Stimulated activated CD8-positive, alpha-beta memory T cell treated with anti-CD3 and anti-CD28 coated beads, Interleukin-4, amount 100 ng/mL, for 24 hours (primary cell): Measurements from ENCODE around the gene TMEM247.
"Not testable (repeated sequence)": the region's sequence is repeated elsewhere in the genome, so short reads cannot be mapped to it uniquely, and the experiment has no call there.

Source experiments
- DNase-seq: peaks from one replicate; pipeline ENCODE4 v3.0.0-alpha.2; 2020; ENCODE audit warnings: low read depth

Gene TMEM247

DNA sequence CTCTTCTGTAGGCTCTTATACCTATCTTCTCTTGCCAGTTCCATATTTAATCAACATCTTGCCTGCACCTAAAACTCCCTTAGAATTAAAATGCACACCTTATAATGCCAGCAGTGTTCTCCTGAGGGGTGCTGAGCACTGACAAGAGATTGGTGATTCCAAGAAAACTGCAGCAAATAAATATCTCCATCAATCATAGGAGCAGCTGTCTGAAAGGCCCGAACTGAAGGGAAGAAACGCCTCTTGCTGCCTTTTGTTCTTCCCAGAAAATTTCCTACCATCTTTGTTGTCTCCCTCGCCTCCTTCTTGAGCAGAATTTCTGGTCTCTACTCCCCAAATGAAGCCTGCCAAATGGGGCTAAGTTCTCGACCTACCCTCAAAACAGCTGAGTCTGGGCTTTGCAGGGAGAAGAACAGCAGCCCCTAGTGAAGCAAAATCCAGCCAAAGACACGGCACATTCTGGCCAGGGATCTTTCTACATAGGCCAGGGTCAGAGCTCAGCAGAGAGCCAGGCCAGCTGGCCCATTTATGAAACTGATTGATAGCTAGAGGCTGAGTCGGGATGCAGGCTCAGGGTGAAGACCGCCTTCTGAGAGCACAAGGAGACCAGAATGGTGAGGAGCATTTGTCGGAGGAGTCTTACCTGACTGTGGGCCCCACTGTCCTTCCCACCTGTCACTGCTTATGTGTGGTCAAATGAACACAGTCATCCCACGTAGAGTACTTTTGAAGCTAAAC, 20.4 kb upstream of the TMEM247 start:
- no peak for DNase-seq

DNA sequence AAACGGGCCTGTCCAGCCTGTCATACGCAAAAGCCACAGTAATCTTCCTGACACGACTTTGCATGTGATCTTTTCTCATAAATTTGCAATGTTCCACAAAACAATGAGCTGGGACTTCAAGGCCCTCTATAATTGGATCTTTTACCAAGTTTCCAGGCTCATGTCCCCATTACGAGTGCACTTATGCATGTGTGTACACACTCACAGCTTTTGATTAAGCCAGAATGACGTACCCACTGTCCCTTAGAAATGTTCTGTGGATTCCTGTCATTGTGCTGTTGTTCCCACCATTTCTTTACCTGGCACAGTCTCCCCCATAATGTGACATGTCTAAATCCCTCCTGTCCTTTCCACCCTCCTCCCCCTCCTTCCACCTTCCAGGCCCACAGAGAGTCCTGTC, 19.7 kb upstream of the TMEM247 start:
- no peak for DNase-seq

- no peak for DNase-seq
Observed at GRCh38 chr2:46460241-46460921, 19.0 kb upstream of the TMEM247 start.

DNA sequence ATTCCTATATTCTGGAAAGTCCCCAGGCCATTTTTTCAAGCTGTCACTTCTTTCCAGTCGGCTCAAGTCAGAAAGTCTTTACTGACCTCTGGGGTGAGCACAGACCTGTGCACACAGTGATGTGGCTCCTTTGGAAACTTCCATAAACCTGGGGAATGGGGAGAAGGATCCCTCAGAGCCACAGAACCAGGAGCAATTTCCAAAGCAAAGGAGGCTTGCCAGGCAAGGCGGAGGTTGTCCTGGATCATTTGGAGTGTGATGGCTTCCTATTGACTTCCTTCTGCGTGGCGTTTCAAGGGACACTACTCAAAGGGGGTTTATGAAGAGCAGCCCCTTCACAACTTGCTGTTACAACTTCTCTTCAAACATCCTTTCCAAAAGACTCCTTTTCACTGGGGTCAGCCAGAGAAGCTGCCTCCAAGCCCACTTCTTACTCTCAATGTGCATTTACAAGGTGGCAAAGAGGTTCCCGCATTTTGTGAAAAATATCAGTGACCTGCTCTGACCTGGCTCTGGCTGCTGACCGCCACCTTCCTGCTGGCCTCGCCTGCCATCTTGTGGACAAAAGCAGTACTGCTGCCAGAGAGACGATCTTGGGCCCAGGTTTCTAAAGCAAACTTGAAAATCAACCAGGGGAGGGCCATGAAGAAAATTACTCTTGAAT, 18.2 kb upstream of the TMEM247 start:
- DNase-seq, result peak; percentile 57

GRCh38 chr2:46461709-46462171, 17.6 kb upstream of the TMEM247 start:
- DNase-seq, result no peak

DNA sequence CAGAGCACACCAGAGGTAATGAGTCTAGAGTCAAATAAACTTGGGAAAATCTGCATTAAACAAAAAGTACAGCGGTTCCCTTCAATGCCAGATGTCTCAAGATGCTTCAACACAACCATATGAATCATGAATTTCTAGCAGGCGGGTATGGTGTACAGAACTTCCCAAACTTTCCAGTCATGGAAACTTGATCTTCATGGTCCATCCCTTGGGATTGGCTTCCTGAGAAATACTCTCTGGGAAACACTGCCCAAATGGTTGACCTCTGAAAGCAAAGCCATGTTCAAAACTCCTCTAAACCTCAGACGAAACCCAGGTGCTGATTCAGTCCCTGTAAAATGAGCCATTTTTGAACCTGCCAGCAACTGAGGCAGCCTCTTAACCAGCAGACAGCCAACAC, 16.4 kb upstream of the TMEM247 start:
- no peak for DNase-seq

DNA sequence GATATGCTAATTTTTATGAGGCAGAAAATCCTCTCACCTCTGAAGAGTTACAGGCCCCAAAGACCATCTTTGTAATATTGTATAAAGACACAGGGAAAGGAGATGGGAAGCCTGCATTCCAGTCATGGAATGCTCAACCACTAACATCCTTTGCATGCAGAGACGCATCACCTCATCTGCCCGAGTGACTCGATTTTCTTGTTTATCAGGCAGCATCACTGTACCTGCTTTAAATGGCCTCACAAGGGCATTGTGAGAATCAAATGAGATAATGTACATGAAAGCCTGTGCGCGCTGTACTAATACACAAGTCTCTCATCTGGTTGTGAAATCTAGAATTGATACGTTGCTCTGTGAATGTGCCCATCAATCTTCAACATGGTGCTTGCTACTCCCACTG, 10.2 kb upstream of the TMEM247 start:
- no peak for DNase-seq

- DNase-seq, result no peak
Observed at GRCh38 chr2:46469700-46470099, 9.7 kb upstream of the TMEM247 start.

DNA sequence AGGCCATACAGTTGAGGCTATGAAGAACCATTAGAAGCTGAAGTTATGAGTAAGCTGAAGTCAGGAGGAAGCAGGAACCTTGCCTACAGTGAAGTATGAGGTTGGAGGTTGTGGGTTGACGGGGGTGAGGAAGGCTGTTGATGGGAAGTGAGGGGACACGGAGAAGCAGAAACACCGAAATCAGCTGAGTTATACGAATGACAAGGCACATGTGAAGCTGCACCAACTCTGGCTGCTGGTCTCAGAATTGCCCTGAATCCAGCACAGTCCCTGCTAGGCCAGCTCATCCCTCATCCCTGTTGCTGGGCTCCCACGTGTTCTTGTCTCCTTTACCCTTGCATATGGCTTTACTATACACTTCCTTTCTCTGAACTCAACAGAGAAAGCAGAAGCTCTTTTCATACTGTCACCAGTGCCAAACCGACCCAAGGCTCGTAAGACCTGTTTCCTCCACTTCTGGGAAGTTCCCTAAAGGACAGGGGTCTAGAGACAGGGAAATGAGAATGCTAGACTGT, 9.2 kb upstream of the TMEM247 start:
- DNase-seq, result no peak

DNA sequence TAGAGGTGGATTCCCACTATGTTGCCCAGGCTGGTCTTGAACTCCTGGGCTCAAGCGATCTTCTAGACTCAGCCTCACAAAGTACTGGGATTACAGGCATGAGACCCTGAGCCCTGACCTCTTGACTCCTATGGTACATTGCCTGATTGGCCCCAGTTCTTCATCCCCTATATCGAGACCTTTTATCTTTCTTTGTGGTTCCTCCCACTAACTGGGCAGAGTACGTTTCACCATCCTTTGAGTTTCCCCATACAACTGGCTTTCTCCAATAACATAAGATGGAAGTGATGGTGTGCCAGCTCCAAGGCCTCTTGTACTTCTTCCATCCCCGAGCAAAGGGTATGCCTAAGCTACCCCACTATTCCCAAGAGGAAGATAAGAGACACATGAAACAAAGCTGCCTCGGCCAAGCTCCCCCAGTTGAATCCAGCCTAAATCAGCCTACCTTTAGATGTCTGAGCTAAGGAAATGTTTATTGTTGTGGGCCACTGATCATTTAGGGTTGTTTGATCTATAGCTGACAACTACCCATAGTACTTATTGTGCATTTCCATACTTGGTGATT, 8.3 kb upstream of the TMEM247 start:
- no peak for DNase-seq

- DNase-seq, result no peak
Observed at GRCh38 chr2:46471697-46472096, 7.7 kb upstream of the TMEM247 start.

DNA sequence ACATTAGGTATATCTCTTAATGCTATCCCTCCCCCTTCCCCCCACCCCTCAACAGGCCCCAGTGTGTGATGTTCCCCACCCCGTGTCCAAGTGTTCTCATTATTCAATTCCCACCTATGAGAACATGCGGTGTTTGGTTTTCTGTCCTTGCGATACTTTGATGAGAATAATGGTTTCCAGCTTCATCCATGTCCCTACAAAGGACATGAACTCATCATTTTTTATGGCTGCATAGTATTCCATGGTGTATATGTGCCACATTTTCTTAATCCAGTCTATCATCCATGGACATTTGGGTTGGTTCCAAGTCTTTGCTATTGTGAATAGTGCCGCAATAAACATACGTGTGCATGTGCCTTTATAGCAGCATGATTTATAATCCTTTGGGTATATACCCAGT, 7.2 kb upstream of the TMEM247 start:
- DNase-seq, result not testable (repeated sequence)

DNA sequence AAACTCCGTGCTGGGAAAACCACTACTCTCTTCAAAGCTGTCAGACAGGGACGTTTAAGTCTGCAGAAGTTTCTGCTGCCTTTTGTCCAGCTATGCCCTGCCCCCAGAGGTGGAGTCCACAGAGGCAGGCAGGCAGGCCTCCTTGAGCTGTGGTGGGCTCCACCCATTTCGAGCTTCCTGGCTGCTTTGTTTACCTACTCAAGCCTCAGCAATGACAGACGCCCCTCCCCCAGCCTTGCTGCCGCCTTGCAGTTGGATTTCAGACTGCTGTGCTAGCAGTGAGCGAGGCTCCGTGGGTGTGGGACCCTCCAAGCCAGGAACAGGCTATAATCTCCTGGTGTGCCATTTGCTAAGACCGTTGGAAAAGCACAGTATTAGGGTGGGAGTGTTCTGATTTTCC, 1.9 kb upstream of the TMEM247 start:
- not testable (repeated sequence) for DNase-seq

DNA sequence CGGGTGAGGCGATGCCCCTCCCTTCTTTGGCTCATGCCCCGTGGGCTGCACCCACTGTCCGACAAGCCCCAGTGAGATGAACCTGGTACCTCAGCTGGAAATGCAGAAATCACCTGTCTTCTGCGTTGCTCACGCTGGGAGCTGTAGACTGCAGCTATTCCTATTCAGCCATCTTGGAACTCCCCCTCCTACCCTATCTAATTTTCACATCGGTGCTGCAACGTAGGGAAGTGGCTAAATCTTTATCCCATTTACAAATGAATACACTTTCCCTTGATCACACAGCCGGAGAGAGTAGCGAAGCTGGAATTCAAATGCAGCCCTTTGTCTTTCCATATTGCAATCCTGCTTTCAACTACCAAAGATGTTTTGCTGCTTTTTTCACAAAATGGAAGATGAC, 1.4 kb upstream of the TMEM247 start:
- no peak for DNase-seq

- no peak for DNase-seq
Observed at GRCh38 chr2:46480562-46480961, 1.2 kb downstream of the TMEM247 start.

- no peak for DNase-seq
Observed at GRCh38 chr2:46481198-46482193, 2.1 kb downstream of the TMEM247 start.

- DNase-seq, result no peak
Observed at GRCh38 chr2:46482490-46482889, 3.1 kb downstream of the TMEM247 start.

GRCh38 chr2:46485002-46485401, 5.6 kb downstream of the TMEM247 start:
- DNase-seq, result no peak

- DNase-seq, result no peak
Observed at GRCh38 chr2:46486436-46486835, 7.1 kb downstream of the TMEM247 start.

- no peak for DNase-seq
Observed at GRCh38 chr2:46487667-46488335, 8.4 kb downstream of the TMEM247 start.

DNA sequence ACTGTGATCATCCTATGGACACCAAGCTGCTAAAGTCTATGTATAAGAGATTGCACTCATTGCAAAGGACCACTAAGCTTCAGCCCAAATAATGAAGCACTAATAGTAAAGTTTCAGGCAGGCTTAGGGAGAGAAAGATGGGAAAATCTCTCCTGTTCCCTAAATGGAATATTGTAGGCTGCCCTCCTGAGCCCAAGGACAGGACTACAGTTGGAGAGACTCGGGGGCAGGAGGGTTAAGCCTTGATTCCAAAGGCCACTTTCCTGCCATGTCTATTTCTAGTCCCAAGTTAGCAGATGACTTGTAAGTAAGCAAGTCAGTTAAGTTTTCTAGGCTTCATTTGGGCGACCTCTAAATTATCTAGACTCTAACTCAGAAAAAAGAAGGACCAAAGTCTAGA, 9.0 kb downstream of the TMEM247 start:
- no peak for DNase-seq
